HG03521 (cell line): ENCODE measurements around the gene KPNA6.

Experiments
- ATAC-seq: cut with Tn5 transposase; IDR thresholded peaks from one replicate; pipeline ENCODE4 v1.9.1; 2021; ENCODE audit warnings: mild to moderate bottlenecking, moderate library complexity; ENCODE audit not compliant: unreplicated experiment

KPNA6 gene

DNA sequence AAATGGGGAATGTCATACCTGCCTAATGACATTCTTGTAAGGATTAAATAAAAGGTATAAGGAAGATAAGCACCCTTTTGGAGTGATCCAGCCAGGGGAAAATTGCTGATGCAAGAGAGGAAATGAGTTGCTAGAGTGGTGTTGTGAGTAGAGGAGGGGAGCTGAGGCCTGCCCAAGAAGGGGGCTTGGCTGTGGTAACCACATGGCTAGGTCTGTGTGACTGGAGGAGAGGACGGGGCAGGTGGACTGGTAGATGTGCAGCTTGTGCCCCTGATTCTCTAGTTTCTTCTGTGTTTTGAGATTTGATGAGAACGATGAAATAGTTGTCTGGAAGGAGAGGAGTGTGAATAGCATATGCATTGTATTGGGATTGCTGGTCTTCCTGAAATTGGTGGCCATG, 78.2 kb downstream of the KPNA6 start:
- ATAC-seq = no peak

DNA sequence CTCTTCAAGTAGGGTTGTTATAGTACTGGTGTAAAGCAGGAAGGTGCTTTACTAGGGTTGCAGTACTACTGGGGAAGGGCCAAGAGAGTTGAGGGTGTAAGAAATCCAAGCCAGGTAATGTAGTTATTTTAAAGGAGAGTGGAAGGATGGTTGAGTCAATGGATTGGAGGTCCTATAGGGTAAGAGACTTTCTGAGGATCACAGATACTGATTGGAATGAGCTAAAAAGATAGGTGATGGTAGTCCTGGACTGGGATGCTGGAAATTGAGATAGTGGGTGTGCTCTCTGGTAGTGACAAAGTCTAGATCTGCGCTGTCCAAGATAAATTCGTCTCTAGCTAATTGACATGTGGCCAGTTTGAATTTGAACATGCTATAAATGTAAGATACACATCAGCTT, 78.6 kb downstream of the KPNA6 start:
- ATAC-seq = no peak

DNA sequence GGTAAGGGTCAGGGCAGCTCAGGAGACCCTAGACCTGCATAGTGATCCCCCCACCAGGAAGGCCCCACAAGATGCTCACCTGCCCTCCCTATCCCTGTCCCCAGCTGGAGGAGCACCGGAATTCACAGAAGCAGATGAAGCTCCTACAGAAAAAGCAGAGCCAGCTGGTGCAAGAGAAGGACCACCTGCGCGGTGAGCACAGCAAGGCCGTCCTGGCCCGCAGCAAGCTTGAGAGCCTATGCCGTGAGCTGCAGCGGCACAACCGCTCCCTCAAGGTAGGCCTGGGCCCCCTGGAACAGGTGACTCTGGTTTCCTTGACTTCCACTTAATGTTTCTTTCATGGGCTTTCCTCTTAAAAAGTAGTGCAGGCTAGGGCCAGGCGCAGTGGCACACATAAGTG, 80.0 kb downstream of the KPNA6 start:
- no peak for ATAC-seq

DNA sequence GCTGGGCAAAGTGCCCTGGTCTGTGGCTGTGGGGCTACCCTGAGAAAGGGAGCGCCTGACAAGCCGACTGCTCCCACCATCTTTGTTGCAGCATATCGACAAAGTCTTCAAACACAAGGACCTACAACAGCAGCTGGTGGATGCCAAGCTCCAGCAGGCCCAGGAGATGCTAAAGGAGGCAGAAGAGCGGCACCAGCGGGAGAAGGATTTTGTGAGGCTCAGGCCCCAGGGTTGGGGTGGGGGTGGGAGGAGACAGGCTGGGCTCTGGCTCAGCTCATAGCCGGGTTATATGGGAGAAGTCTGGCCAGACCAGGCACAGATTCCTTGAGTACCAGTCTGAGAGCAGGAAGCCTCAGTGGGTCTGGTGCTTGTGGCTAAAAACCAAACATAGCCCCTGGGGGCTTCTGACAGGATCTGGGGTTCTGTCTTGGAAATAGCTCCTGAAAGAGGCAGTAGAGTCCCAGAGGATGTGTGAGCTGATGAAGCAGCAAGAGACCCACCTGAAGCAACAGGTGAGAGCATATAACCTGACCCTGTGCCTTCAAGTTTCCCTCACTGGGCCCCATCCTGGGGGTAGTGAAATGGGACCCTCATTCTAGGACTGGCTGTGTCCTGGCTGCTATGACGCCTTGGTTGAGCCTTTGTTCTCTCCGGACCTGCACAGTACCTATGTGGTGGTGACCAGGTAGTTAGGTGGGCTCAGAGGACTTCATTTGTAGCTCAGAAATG, 84.5 kb downstream of the KPNA6 start:
- ATAC-seq = no peak

DNA sequence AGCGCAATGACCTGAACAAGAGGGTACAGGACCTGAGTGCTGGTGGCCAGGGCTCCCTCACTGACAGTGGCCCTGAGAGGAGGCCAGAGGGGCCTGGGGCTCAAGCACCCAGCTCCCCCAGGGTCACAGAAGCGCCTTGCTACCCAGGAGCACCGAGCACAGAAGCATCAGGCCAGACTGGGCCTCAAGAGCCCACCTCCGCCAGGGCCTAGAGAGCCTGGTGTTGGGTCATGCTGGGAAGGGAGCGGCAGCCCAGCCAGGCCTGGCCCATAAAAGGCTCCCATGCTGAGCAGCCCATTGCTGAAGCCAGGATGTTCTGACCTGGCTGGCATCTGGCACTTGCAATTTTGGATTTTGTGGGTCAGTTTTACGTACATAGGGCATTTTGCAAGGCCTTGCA, 87.1 kb downstream of the KPNA6 start:
- no peak for ATAC-seq

DNA sequence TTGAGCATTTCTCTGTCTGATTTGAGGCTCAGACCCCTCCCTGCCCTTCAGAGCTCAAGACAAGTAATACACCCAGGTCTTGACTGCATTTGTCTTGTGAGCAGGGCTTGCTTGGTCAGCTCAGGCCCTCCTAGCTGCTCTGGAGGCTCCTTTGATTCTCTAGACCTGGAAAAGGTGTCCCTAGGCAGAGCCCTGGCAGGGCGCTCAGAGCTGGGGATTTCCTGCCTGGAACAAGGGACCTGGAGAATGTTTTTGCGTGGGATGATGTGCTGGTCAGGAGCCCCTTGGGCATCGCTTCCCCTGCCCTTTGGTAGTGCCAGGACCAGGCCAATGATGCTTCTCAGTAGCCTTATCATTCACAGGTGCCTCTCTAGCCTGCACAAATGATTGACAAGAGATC, 87.7 kb downstream of the KPNA6 start:
- ATAC-seq = no peak

DNA sequence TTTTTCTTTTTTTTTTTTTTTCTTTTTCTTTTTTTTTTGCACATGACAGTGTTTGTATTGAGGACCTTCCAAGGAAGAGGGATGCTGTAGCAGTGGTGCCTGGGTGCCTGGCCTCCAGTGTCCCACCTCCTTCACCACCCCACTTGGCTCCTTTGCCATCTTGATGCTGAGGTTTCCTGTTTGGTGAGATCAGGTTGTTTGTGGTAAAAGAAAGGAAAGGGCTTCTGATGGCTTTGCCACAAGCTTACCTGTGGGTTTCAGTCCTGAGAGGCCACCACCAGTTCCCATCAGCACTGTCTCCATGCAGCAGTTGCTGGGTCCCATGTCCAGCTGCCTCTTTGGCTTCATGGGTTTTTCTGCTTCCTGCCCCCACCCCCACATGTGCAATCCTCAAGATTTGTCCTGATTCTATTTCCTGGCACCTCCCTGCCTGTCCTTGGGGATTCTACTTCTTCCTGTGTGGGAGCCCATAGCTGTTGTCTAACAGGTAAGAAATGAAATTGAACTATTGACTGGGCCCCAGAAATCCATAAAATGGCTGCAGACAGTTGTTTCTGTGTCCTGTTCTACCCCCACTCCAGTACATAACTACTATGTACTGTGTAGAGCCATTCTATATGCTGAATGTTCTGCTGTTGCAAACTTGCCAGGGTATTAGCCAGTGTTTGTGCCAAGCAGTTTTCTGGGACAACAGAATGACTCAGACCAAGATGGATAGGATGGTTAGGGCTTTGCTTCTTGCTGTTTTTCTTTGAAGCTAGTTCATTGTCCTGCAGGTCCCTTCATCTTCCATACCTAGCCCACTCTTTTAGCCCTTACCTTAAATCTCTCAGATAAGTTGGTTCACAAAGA, 88.3 kb downstream of the KPNA6 start:
- ATAC-seq = no peak

DNA sequence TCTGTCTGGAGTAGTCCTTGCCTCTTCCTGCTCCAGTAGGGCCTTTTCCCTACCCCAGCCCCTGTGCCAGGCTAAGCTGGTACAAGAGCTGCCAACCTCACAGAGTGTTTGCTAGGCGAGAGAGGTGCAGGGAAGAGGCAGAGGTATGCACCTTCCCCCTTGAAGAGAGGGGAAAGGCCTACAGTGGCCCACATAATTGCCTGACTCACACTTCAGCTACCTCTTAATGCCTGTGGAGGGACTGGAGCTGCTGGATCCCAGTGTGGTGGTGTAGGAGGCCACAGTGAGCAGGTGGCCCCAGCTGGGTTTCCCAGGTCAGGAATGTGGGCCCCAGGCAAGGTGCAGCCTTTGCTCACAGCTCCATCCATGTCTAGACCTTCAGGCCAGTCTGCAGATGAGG, 89.2 kb downstream of the KPNA6 start:
- no peak for ATAC-seq

DNA sequence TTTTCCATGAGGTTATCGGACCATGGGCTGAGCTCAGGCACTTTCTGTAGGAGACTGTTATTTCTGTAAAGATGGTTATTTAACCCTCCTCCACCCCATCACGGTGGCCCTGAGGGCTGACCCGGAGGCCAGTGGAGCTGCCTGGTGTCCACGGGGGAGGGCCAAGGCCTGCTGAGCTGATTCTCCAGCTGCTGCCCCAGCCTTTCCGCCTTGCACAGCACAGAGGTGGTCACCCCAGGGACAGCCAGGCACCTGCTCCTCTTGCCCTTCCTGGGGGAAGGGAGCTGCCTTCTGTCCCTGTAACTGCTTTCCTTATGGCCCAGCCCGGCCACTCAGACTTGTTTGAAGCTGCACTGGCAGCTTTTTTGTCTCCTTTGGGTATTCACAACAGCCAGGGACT, 90.0 kb downstream of the KPNA6 start:
- ATAC-seq = no peak

DNA sequence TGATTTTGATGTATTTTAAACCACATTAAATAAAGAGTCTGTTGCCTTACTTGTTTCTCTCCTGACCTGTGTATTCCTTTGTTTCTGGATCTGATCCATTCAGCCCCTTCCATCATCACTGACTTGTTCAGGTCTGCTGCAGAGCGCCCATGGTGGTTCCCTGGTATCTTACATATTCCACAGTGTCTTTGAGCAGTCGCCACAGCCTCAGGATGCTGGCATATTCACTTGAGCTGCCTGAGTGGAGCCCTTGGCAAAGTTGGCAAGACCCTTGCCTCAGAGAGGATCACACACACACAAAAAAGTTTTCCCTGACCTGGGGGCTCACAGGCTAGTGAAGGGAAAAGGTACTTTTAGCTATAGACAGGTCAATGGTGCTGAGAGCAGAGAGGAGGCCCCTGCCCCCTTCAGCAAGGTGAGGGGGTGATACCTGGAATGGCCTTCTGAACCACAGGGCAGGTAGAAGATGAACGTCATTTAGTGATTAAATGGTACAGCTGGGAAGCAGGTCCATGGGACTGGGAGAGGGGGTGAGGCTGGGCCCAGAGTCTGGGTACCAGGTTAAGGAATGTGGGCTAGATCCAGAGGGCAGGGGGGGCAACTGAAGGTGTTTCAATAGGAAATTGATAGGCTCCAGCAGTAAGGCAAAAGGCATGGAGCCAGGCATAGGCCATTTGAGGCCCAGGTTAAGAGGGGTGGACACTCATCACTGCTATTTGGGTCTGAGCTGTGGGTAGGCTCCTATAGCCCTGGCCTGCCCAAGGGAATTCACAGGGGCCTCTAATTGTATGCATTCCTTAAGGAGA, 90.6 kb downstream of the KPNA6 start:
- ATAC-seq = no peak

DNA sequence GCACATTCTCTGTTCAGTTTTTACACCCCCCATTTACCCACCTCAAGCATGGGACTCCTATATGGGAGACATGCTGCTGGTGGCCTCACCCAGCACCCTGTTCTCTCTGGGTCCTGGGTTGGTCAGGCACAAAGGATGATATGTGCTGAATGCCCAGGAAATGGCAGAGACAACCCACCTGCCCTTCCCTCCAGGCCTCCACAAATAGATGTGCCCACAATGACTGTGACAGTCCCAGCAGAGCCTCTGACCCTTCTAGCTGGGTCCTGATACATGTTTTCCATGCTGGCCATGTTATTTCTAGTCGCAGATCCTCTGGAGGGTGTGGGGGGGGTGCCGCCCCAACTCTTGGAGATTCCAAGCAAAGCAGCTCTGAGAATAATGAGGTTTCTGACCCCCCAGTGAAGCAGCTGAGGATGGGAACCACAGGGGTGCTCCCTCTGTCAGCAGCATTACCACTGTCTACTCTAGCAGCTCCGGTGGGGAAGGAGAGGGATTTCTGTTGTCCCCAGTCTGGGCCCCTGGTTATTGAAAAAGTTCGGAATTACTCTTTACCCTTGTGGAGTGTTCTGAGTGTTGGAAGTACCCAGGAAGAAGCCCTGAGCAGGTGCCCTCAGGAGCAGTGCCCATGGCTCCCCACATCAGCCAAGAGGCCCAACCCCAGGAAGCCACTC, 91.3 kb downstream of the KPNA6 start:
- no peak for ATAC-seq

DNA sequence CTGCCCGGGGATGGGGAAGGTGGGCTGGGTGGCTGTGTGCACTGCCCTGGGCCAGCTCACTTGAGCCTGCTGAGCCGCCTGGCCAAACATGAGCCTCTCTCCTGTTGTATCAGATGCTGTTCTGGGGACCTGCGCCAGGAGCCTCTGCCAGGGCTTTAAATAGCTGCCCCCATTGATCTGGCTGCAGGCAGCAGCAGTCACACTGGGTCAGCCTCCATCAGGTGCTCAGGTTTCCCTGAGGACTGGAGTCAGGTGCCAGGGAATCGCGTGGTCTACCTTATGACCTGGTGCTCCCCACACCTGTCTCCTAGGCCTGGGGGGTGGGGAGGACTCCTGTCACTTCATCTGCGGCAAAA, 91.8 kb downstream of the KPNA6 start:
- no peak for ATAC-seq

DNA sequence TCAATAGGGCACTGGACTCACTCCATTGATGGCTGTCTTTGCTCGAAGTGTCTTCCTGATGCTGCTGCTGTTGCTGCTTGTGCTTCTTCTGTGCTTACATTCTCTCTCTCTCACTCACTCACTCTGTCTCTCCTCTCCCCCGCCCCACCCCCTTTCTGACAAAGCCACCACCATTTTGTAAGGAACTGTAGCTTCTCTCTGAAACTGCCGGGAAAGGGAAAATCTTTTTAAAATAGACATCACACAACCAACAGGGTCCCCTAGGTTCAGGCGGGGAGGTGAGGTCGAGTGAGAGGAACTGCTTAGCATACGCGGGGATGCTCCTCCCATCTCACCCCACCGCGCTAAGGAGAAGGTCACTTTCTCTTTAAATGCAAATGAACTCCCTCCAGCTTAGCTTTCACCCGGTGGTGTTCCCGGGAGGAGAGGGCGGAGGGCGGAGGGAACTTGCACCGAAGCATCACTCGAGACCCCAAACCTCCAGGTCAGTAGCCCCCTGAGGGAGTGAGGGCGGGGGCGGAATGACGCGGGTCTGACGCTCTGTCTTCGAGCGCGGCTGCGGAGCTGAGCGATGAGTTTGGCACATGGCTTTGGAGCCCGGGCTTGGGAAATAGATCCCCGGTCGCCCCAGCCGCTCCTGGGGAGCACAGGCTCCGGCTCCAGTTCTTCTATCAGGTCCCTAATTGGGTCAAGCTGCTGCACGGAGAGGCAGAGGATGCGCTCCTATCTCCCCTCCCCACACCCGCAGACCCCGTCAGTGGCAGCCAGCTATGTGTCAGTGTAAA, 92.6 kb downstream of the KPNA6 start, which contains the start of gene CCDC28B:
Gene CCDC28B (plus strand): TSS at position 370 of the 785 bp plus-strand sequence. CDS start 1,341 bp downstream, outside the sequence.
- no peak for ATAC-seq

DNA sequence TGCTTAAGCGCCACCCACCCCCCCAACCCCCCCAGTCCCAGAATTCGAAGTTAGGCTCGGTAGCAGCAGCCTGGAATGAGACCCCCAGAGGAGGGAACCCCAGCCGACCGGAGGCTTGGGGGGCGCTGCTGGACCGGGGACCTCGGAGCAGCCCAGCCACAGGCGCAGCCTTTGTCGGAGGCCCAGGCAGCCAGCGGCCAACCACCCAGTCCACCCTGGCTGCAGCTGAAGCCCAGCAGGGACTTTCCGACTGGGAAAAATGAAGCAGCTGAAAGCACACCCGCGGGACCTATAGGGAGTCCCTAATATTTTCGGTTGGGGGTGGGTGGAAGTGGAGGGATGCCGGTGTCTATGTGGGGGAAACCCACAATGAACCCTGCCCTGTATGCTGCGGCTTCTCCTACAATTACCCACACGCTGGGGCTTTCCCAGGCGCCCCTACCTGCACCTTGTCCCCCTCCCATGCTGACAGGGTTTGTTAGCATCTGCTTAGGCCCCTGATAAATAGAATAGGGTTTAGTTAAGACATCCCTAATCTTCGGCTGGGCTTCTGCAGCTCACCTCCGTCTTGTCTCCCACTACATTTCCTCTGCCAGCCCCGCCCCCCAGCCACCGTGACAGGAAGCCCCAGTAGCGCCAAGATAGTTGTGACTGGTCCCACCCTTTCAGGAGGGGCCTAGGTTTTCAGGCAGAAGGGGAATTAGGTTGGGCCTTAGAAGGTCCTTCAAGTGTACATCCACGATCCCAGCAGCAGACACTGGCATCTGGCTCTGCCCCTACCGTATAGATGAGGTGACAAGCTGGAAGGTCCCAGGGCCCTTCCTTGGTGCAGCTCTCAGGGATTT, 93.4 kb downstream of the KPNA6 start:
- ATAC-seq = no peak

DNA sequence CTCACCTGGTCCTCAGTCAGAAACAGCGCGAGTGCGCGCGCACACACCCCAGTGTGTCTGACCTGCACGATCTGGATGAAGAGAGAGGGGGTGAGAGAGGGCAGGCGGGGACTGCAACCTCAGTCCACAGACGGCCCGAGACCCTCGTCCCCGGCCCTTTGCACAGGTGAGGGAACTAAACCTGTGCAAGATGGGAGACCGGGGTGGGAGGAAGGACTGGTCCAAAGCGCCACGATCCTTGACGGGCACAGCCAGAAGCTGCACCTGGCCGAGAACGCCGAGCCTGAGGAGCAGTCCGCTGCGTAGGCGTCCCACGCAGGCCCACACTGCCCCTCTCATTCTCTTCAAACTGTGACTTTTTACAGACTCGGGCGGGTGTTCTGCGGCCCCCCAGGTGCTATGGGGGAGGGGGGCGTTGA, 97.1 kb downstream of the KPNA6 start:
- no peak for ATAC-seq

DNA sequence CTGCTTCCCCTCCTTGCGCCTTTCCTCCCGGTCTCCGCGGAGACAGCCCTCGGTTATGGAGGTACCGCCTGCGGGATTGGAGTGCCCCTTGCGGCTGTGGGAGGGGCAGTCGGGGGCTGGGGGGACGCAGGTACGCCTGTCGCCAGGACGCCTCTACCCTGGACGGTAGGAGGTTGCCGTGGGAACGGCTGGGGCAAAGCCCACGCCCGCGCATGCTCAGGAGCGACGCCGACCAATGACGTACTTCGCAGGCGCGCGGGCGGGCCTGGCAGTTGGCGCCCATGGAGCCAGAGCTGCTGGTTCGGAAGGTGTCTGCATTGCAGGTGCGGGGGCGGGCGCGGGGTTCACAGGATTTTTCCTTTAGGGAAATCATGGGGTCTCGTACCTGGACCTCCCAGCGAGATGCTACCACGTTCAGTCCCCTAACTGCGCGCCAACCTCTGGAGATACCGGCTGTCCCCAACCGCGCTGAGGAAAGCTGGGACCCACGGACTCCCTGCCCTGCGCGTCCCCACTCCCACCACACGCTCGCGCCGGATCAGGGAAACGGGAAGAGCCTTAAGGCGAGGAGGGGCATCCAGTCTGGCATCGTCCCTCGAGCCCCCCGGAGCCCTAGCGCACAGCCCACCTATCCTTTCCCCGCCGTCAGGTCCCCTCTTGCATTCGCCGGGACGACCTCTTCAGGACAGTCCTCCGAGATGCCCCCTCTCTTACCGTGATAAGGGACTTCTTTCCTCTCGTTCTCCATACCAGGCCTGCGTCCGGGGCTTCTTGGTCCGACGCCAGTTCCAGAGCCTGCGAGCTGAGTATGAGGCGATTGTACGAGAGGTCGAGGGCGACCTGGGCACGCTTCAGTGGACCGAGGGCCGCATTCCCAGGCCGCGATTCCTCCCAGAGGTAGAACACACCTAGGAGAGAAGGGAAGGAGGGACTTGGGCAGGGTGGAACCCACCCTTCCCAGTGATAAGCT, 97.8 kb downstream of the KPNA6 start, which contains the start of gene IQCC:
Gene IQCC (plus strand): TSS at position 271 of the 970 bp plus-strand sequence. CDS start 11 bp downstream, at position 282.
- no peak for ATAC-seq

DNA sequence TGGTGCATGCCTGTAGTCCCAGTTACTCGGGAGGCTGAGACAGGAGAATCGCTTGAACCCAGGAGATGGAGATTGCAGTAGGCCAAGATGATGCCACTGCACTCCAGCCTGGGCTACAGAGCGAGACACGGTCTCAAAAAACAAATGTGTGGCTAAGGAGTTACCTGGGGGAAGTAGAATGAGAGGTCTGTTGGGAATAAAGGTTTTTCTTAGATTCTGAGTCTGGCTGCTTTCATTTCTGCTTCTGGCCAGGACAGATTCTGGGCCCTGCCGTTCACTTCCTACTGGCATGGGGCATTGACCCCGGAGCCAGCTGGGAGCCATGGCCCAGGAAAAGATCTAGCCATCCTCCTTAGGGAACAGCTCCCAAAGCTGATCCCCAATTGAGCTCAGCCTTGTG, 100.6 kb downstream of the KPNA6 start:
- no peak for ATAC-seq

DNA sequence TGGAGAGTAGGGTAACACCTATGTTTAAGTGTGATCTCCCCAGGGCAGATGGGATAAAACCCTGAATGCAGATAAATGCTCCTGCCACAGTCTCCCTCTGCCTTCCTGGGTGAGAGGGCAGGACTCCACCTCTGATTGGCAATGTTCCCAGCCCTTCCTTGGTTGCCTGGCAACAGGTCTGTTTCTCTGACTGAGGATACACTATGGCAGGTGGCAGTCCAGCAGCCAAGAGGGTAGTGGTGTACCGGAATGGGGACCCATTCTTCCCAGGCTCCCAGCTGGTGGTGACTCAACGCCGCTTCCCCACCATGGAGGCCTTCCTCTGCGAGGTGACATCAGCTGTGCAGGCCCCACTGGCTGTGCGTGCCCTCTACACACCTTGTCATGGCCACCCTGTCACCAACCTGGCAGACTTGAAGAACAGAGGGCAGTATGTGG, 101.1 kb downstream of the KPNA6 start, which contains the start of gene DCDC2B:
Gene DCDC2B (plus strand): TSS at position 199 of the 438 bp plus-strand sequence. CDS start 5 bp downstream, at position 204.
- ATAC-seq = no peak
